Stimulated activated CD4-positive, alpha-beta T cell treated with anti-CD3 and anti-CD28 coated beads, Interleukin-1b, Interleukin-23, amount 100 ng/mL, for 24 hours (primary cell): ENCODE results near the gene MBOAT7.

Experiments
- DNase-seq, 4 experiments: peaks; one replicate each; pipeline ENCODE4 v3.0.0-alpha.2; 2020; ENCODE audit warnings: low read depth in 4 of 4, low spot score in 1 of 4

Gene MBOAT7

GRCh38 chr19:54147676-54148075 is 41.7 kb downstream of the MBOAT7 start:
- DNase-seq, result no peak

- DNase-seq, result no peak
Observed at GRCh38 chr19:54145541-54146158, 43.7 kb downstream of the MBOAT7 start.

- DNase-seq, result no peak
Observed at GRCh38 chr19:54142166-54142780, 47.1 kb downstream of the MBOAT7 start.

- DNase-seq, result no peak
Observed at GRCh38 chr19:54141356-54141755, 48.0 kb downstream of the MBOAT7 start.

- no peak for DNase-seq
Observed at GRCh38 chr19:54138489-54139256, 50.7 kb downstream of the MBOAT7 start.

- no peak for DNase-seq
Observed at GRCh38 chr19:54137699-54138488, 51.5 kb downstream of the MBOAT7 start, which contains the start of gene CNOT3. TSS of gene CNOT3 (plus strand) at chr19:54137762. CDS start at chr19:54142979, 5,217 bp downstream.

- peak; percentile 92 to 97 (median 96) for DNase-seq
Observed at GRCh38 chr19:54136864-54137698, 52.3 kb downstream of the MBOAT7 start.

GRCh38 chr19:54136086-54136863 is 53.1 kb downstream of the MBOAT7 start:
- no peak for DNase-seq

GRCh38 chr19:54133957-54134590 is 55.3 kb downstream of the MBOAT7 start:
- no peak for DNase-seq

GRCh38 chr19:54133312-54133956 is 55.9 kb downstream of the MBOAT7 start:
- no peak for DNase-seq

GRCh38 chr19:54129617-54129996 is 59.8 kb downstream of the MBOAT7 start:
- DNase-seq, result no peak

GRCh38 chr19:54128796-54129616 is 60.4 kb downstream of the MBOAT7 start:
- no peak for DNase-seq

GRCh38 chr19:54128441-54128725 is 61.0 kb downstream of the MBOAT7 start:
- DNase-seq, result no peak

GRCh38 chr19:54127688-54128440 is 61.5 kb downstream of the MBOAT7 start:
- no peak for DNase-seq

- DNase-seq, result no peak
Observed at GRCh38 chr19:54125713-54126112, 63.7 kb downstream of the MBOAT7 start.

GRCh38 chr19:54124393-54124792 is 65.0 kb downstream of the MBOAT7 start:
- no peak for DNase-seq

GRCh38 chr19:54123682-54124081 is 65.7 kb downstream of the MBOAT7 start:
- DNase-seq, result no peak
